ENCODE results near the gene FAM120B. TPM values are rescaled to one million over a fixed set of nuclear protein-coding genes. Genes with fewer than 3 reads are reported as not detected.

FAM120B gene
- polyA plus RNA-seq, 1 donor from 2014 or later: 17.9 TPM

DNA sequence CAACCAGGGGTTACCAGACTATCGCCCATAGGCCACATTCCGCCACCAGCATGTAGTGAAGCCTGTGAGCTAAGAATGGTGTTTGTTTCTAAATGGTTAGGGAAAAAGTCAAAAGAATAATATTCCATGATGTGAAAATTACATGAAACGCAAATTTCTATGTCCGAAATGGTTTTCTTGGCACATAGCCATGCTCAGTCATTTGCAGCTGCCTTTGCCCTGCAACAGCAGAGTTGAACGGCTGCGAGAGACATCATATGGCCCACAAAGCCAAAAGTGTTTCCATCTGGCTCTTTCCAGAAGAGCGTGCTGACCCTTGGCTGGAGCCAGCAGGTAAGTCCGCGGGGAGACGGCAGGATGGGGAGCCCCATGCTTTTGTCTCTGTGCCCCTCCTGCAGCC is 60.7 kb downstream of the FAM120B start:
- Histone ChIP-seq H4K20me1 (ENCODE audit: insufficient read depth) (no peaks in the 10 kb centered on the region), H3K4me2 (ENCODE audit: low read length) (no peak overlapping the region), H3K36me3 (ENCODE audit: insufficient read depth, low read length) (no peaks in the 10 kb centered on the region), H3K9me2 (ENCODE audit: insufficient read depth, low read length) (no peaks in the 10 kb centered on the region), H2AFZ (ENCODE audit: low read depth, low read length) (no peak overlapping the region), H3K79me2 (replicated peaks; ENCODE audit: insufficient read depth, low read length) (no peaks in the 10 kb centered on the region), H3K27me3 (ENCODE audit: insufficient read depth, low read depth, low read length) (no peaks in the 10 kb centered on the region), H3K9ac (ENCODE audit: low read length) (no peak overlapping the region), H3F3A (ENCODE audit: insufficient read depth, low read length, poor library complexity, severe bottlenecking) (no peaks in the 10 kb centered on the region), H3K27ac (ENCODE audit: low read length) (no peak overlapping the region), H3K9me3 (ENCODE audit: low read length) (no peaks in the 10 kb centered on the region), H3K4me3 (ENCODE audit: low read length) (no peak overlapping the region)
- TF ChIP-seq, protein P1, sequence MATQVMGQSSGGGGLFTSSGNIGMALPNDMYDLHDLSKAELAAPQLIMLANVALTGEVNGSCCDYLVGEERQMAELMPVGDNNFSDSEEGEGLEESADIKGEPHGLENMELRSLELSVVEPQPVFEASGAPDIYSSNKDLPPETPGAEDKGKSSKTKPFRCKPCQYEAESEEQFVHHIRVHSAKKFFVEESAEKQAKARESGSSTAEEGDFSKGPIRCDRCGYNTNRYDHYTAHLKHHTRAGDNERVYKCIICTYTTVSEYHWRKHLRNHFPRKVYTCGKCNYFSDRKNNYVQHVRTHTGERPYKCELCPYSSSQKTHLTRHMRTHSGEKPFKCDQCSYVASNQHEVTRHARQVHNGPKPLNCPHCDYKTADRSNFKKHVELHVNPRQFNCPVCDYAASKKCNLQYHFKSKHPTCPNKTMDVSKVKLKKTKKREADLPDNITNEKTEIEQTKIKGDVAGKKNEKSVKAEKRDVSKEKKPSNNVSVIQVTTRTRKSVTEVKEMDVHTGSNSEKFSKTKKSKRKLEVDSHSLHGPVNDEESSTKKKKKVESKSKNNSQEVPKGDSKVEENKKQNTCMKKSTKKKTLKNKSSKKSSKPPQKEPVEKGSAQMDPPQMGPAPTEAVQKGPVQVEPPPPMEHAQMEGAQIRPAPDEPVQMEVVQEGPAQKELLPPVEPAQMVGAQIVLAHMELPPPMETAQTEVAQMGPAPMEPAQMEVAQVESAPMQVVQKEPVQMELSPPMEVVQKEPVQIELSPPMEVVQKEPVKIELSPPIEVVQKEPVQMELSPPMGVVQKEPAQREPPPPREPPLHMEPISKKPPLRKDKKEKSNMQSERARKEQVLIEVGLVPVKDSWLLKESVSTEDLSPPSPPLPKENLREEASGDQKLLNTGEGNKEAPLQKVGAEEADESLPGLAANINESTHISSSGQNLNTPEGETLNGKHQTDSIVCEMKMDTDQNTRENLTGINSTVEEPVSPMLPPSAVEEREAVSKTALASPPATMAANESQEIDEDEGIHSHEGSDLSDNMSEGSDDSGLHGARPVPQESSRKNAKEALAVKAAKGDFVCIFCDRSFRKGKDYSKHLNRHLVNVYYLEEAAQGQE (IDR thresholded peaks at IDR 0.05; ENCODE audit: borderline replicate concordance): no peak
- TF ChIP-seq, protein P2, sequence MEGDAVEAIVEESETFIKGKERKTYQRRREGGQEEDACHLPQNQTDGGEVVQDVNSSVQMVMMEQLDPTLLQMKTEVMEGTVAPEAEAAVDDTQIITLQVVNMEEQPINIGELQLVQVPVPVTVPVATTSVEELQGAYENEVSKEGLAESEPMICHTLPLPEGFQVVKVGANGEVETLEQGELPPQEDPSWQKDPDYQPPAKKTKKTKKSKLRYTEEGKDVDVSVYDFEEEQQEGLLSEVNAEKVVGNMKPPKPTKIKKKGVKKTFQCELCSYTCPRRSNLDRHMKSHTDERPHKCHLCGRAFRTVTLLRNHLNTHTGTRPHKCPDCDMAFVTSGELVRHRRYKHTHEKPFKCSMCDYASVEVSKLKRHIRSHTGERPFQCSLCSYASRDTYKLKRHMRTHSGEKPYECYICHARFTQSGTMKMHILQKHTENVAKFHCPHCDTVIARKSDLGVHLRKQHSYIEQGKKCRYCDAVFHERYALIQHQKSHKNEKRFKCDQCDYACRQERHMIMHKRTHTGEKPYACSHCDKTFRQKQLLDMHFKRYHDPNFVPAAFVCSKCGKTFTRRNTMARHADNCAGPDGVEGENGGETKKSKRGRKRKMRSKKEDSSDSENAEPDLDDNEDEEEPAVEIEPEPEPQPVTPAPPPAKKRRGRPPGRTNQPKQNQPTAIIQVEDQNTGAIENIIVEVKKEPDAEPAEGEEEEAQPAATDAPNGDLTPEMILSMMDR (IDR thresholded peaks at IDR 0.05; ENCODE audit: poor library complexity, severe bottlenecking): no peak
- TF ChIP-seq RAD21 (conservative IDR thresholded peaks at IDR 0.05) (no peak), EP300 (conservative IDR thresholded peaks at IDR 0.05; ENCODE audit: poor library complexity, severe bottlenecking) (no peak)

DNA sequence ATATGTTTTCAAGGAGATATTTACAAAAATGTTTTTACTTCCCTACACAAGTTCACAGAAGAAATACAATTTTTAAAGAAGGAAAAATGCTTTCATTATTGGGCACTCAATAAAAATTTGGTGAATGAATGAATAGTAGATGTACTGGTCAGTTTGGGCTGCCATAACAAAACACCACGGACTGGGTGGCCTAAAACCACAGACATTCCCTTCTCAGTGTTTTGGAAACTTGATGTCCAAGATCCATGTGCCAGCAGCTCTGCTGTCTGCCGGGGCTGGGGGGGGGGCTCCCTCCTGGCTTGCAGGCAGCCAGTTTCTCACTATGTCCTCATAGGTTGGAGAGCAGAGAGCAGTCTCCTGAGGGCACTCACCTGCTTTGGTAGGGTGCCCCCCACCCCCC is 62.0 kb downstream of the FAM120B start:
- no peaks in the 10 kb centered on the region for H4K20me1 ChIP-seq (ENCODE audit: insufficient read depth)
- H3K9me2 ChIP-seq (ENCODE audit: insufficient read depth, low read length): no peaks in the 10 kb centered on the region
- TF ChIP-seq RAD21 (conservative IDR thresholded peaks at IDR 0.05) (no peak), SMC3 (conservative IDR thresholded peaks at IDR 0.05; ENCODE audit: poor library complexity) (no peak), POLR2AphosphoS5 (IDR thresholded peaks at IDR 0.05) (no peak), TAF1 (IDR thresholded peaks at IDR 0.05; ENCODE audit: low read depth) (no peak), EZH2 (IDR thresholded peaks at IDR 0.05; ENCODE audit: borderline replicate concordance, insufficient read depth, low read length, poor library complexity, severe bottlenecking) (no peak), MXI1 (conservative IDR thresholded peaks at IDR 0.05; ENCODE audit: poor library complexity, severe bottlenecking) (no peak), EP300 (conservative IDR thresholded peaks at IDR 0.05; ENCODE audit: poor library complexity, severe bottlenecking) (no peak)
- TF ChIP-seq, protein P1 (IDR thresholded peaks at IDR 0.05; ENCODE audit: borderline replicate concordance): no peak
- TF ChIP-seq, protein P2 (IDR thresholded peaks at IDR 0.05; ENCODE audit: poor library complexity, severe bottlenecking): no peak
- no peaks in the 10 kb centered on the region for H3K79me2 ChIP-seq (replicated peaks; ENCODE audit: insufficient read depth, low read length)
- H3K4me3 ChIP-seq (ENCODE audit: low read length): no peak overlapping the region
- H3K9ac ChIP-seq (ENCODE audit: low read length): no peak overlapping the region
- no peaks in the 10 kb centered on the region for H3K9me3 ChIP-seq (ENCODE audit: low read length)
- no peaks in the 10 kb centered on the region for H3F3A ChIP-seq (ENCODE audit: insufficient read depth, low read length, poor library complexity, severe bottlenecking)
- H3K4me2 ChIP-seq (ENCODE audit: low read length): no peak overlapping the region
- no peak overlapping the region for H3K27ac ChIP-seq (ENCODE audit: low read length)
- H3K36me3 ChIP-seq (ENCODE audit: insufficient read depth, low read length): no peaks in the 10 kb centered on the region
- no peak overlapping the region for H2AFZ ChIP-seq (ENCODE audit: low read depth, low read length)
- no peaks in the 10 kb centered on the region for H3K27me3 ChIP-seq (ENCODE audit: insufficient read depth, low read depth, low read length)
